HG03280 (cell line): ENCODE measurements around the gene NXF2.
"Not testable (repeated sequence)": the region's sequence is repeated elsewhere in the genome, so short reads cannot be mapped to it uniquely, and the experiment has no call there.

Experiments used
- ATAC-seq: cut with Tn5 transposase; IDR thresholded peaks from one replicate; pipeline ENCODE4 v1.9.1; 2021; ENCODE audit warnings: mild to moderate bottlenecking, moderate library complexity; ENCODE audit not compliant: unreplicated experiment

NXF2 gene

GRCh38 chrX:102246893-102247292, at the start of gene NXF2:
Gene NXF2, plus strand, starts transcription at chrX:102247167. Its CDS starts 59,912 bp downstream, at chrX:102307079.
- ATAC-seq: not testable (repeated sequence)

- ATAC-seq: not testable (repeated sequence)
These were observed 39.0 kb upstream of the NXF2 start for GRCh38 chrX:102207940-102208339.

- ATAC-seq: not testable (repeated sequence)
These were observed 32.0 kb upstream of the NXF2 start, which contains the start of gene TCP11X1 for GRCh38 chrX:102214986-102215385. Gene TCP11X1, plus strand, starts transcription at chrX:102215301.

- ATAC-seq: not testable (repeated sequence)
These were observed 30.5 kb upstream of the NXF2 start for GRCh38 chrX:102216497-102216896.

GRCh38 chrX:102235678-102236077, 11.3 kb upstream of the NXF2 start:
- not testable (repeated sequence) for ATAC-seq

- ATAC-seq: not testable (repeated sequence)
These were observed 6.7 kb upstream of the NXF2 start for GRCh38 chrX:102240265-102240664.

- not testable (repeated sequence) for ATAC-seq
These were observed 25.3 kb downstream of the NXF2 start for GRCh38 chrX:102272231-102272630.

GRCh38 chrX:102338162-102338561, 91.2 kb downstream of the NXF2 start:
- no peak for ATAC-seq

GRCh38 chrX:102339312-102340298, 92.6 kb downstream of the NXF2 start:
- ATAC-seq: no peak

GRCh38 chrX:102341867-102342266, 94.9 kb downstream of the NXF2 start:
- ATAC-seq: no peak

- ATAC-seq: no peak
These were observed 98.9 kb downstream of the NXF2 start for GRCh38 chrX:102345916-102346315.
